Testis (tissue), 3 donors: ENCODE results near the gene SLC26A11. TPM values are rescaled to one million over a fixed set of nuclear protein-coding genes. Genes with fewer than 3 reads are reported as not detected.

Experiments
- DNase-seq: peaks from one replicate; pipeline ENCODE4 v3.0.0-alpha.2; 2019
- H3K27ac ChIP-seq, 2 donors: fragments of 200-600 bp; sonication (generic); one replicate each; pipeline ENCODE4 v1.5.1; 2019
- H3K27me3 ChIP-seq: fragments of 200-600 bp; sonication (generic); one replicate; pipeline ENCODE4 v1.5.1; 2019
- H3K36me3 ChIP-seq: fragments of 200-600 bp; sonication (generic); one replicate; pipeline ENCODE4 v1.5.1; 2017; ENCODE audit warnings: low read depth; ENCODE audit errors: missing control alignments
- H3K4me1 ChIP-seq: fragments of 200-600 bp; sonication (generic); one replicate; pipeline ENCODE4 v1.5.1; 2019
- H3K4me3 ChIP-seq, 2 donors: fragments of 200-600 bp; sonication (generic); one replicate each; pipeline ENCODE4 v1.5.1; 2017 to 2019
- H3K9me3 ChIP-seq: fragments of 200-600 bp; sonication (generic); one replicate; pipeline ENCODE4 v1.5.1; 2017
- POLR2A ChIP-seq: fragments of 450-650 bp; IDR thresholded peaks from one replicate; pipeline ENCODE4 v1.6.1; 2017; ENCODE audit warnings: antibody characterized with exemption, mild to moderate bottlenecking, moderate library complexity
- WGBS, 2 donors: methylation state at CpG; one replicate each; pipeline ENCODE4 v1.1.5; 2018; 5-methylcytosine and 5-hydroxymethylcytosine counted together
- intact Hi-C: fragments of 100-400 bp; cut with DNase I; formaldehyde crosslinking; loops from one replicate; pipeline ENCODE4 v1.15.1; 2023; ENCODE audit warnings: low total_unique reads
- polyA plus RNA-seq: library from polyadenylated mRNA; stranded (reverse); fragments of 350-450 nt; fragmentation: Illumina TruSeq; extraction: RNeasy Lipid Tissue Mini Kit (QIAGEN cat#74804); gene quantifications from one replicate; pipeline ENCODE4 v1.2.3, GENCODE V29; 2014; ENCODE audit warnings: low read depth, low replicate concordance; ENCODE audit not compliant: insufficient read depth
- total RNA-seq, 2 donors: library from RNA; depleted of rRNA; stranded (reverse); fragments of >200 nt; gene quantifications; one replicate each; pipeline ENCODE4 v1.2.3, GENCODE V29; 2016
- TF ChIP-seq, protein P1 (sequence below), 3 experiments: fragments of 450-650 bp in 2 of 3; fragments of 200-600 bp in 1 of 3; sonication (generic) in 1 of 3; IDR thresholded peaks; one replicate each; pipeline ENCODE4 v1.5.1; 2016 to 2019; ENCODE audit warnings: antibody characterized with exemption in 3 of 3, mild to moderate bottlenecking in 2 of 3, moderate library complexity in 1 of 3

SLC26A11 gene
- total and polyA plus RNA-seq, 3 donors from 2014 or later = 8.4 to 19.0 (median 16.9) TPM

DNA sequence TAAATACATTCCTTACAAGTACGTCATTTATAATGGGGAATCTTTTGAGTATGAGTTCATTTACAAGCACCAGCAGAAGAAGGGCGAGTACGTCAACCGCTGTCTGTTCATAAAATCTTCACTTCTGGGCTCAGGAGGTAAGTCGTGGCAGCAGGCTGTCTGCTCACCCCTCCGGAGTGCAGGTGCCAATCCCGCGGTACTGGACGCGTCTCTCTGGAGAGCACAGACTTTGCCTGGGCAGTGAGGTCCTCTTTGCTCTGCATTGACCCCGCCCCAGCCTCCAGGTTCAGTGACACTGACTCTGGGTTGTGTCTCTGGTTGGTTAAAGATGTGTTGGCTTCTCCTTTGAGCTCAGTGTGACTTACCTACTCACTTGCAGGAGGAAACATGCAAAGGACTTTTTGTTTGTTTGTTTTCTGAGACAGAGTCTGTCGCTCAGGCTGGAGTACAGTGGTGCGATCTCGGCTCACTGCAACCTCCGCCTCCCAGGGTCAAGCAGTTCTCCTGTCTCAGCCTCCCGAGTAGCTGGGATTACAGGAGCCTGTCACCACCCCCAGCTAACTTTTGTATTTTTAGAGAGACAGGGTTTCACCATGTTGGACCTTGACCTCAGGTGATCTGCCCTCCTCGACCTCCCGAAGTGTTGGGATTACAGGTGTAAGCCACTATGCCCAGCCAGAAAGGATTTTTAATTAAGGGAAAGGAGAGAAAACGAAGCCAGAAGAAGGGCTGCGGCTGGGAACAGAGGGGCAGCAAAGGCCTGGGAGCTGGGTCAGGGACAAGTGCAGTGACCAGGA lies 71.7 kb downstream of the SLC26A11 start:
- H3K9me3 ChIP-seq = no peaks in the 10 kb centered on the region
- 93 to 95% methylated on average over 11 to 20 of the region's 20 CpGs for WGBS, 2 donors
- no peak overlapping the region for H3K27ac ChIP-seq
- no peaks in the 10 kb centered on the region for H3K27me3 ChIP-seq
- intact Hi-C loops = no loop called here
- DNase-seq = no peak
- TF ChIP-seq, protein P1, sequence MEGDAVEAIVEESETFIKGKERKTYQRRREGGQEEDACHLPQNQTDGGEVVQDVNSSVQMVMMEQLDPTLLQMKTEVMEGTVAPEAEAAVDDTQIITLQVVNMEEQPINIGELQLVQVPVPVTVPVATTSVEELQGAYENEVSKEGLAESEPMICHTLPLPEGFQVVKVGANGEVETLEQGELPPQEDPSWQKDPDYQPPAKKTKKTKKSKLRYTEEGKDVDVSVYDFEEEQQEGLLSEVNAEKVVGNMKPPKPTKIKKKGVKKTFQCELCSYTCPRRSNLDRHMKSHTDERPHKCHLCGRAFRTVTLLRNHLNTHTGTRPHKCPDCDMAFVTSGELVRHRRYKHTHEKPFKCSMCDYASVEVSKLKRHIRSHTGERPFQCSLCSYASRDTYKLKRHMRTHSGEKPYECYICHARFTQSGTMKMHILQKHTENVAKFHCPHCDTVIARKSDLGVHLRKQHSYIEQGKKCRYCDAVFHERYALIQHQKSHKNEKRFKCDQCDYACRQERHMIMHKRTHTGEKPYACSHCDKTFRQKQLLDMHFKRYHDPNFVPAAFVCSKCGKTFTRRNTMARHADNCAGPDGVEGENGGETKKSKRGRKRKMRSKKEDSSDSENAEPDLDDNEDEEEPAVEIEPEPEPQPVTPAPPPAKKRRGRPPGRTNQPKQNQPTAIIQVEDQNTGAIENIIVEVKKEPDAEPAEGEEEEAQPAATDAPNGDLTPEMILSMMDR (IDR thresholded peaks at IDR 0.05) = no peak
- no peak for TF ChIP-seq POLR2A
- peaks cover 3% of the 10 kb centered on the region for H3K4me1 ChIP-seq
- H3K4me3 ChIP-seq = no peak overlapping the region
- no peaks in the 10 kb centered on the region for H3K36me3 ChIP-seq

DNA sequence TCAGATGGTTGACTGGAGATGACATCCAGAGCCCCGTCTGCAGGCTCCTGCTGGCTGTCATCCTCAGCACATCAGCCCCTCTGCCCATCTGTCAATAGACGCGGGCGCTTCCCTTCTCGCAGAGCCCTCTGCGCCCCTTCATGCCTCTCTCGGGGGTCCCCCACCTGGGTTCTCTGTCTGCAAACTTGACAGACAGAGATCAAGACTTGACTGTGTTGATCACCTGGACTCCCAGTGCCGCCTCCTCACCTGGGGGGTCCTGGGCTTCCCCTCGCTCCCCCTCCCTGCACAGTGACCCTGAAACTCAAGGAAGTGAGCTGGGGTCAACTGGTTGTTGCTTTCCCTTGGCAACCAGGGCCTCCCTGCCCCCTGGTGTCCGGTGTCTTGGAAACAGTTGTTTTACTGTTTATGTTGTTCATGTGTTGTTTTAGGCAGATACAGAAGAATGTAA lies 72.3 kb downstream of the SLC26A11 start:
- H3K27me3 ChIP-seq = no peaks in the 10 kb centered on the region
- intact Hi-C loops = no loop called here
- peaks cover 3% of the 10 kb centered on the region for H3K4me1 ChIP-seq
- no peaks in the 10 kb centered on the region for H3K9me3 ChIP-seq
- no peak overlapping the region for H3K27ac ChIP-seq
- WGBS, 2 donors = 93 to 96% methylated on average over 10 of the region's 10 CpGs
- no peak for DNase-seq
- H3K36me3 ChIP-seq = no peaks in the 10 kb centered on the region
- TF ChIP-seq, protein P1 (IDR thresholded peaks at IDR 0.05) = no peak
- no peak for TF ChIP-seq POLR2A
- H3K4me3 ChIP-seq = no peak overlapping the region

DNA sequence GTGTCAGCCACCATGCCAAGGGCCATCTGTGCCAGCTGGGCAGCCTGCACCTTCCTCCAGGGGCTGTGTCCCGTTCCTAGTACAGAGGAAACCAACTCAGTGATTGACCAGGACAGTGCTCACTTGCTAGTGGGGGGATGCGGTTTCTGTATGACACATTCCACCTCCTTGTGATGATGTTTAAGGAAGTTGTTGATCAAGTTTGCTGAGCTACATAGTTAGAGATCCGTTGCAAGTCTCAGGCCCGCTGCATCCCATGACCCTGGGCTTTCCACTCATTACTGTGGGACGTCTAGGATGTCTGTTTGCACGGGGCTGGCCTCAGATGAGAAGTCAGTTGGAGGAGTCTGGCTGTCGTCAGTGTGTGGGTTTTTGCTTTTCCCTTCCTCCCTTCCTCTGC lies 74.0 kb downstream of the SLC26A11 start:
- Histone ChIP-seq H3K9me3 (no peaks in the 10 kb centered on the region), H3K4me3 (no peak overlapping the region), H3K27ac (no peak overlapping the region), H3K27me3 (no peaks in the 10 kb centered on the region), H3K4me1 (peaks cover 1% of the 10 kb centered on the region), H3K36me3 (no peaks in the 10 kb centered on the region)
- 87 to 88% methylated on average over 7 of the region's 7 CpGs for WGBS, 2 donors
- intact Hi-C loops = no loop called here
- TF ChIP-seq, protein P1 (IDR thresholded peaks at IDR 0.05) = no peak
- no peak for TF ChIP-seq POLR2A
- no peak for DNase-seq

GRCh38 chr17:80294653-80295052 lies 74.4 kb downstream of the SLC26A11 start:
- Histone ChIP-seq H3K36me3 (no peaks in the 10 kb centered on the region), H3K27me3 (no peaks in the 10 kb centered on the region), H3K4me3 (no peak overlapping the region), H3K4me1 (no peaks in the 10 kb centered on the region), H3K27ac (no peak overlapping the region), H3K9me3 (no peaks in the 10 kb centered on the region)
- intact Hi-C loops = no loop called here
- no peak for DNase-seq
- TF ChIP-seq POLR2A = no peak
- TF ChIP-seq, protein P1 (IDR thresholded peaks at IDR 0.05) = no peak
- WGBS, 2 donors = 85 to 91% methylated on average over 5 to 6 of the region's 6 CpGs

DNA sequence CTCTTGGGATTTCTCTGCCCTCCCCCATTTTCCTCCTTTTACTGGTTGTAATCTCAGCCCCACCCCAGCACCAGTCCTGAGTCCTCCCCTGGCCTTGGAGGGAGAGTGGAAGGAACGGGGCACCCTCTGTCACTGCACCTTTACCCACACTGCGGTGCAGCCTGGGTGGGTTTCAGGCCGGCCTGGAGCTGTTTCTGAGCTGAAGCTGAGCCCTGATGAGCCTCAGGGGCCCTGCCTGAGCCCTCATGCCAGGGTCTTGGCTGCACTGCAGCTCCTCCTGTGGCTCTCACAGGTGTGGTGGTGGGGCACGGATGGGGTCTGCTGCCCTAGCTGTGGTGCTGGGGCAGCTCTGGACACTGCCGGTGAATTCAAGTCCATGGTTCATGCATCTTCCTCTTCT lies 74.9 kb downstream of the SLC26A11 start:
- Histone ChIP-seq H3K9me3 (no peaks in the 10 kb centered on the region), H3K36me3 (no peaks in the 10 kb centered on the region), H3K4me3 (no peak overlapping the region), H3K27ac (no peak overlapping the region), H3K27me3 (no peaks in the 10 kb centered on the region), H3K4me1 (no peaks in the 10 kb centered on the region)
- no peak for TF ChIP-seq POLR2A
- TF ChIP-seq, protein P1 (IDR thresholded peaks at IDR 0.05) = no peak
- 86 to 88% methylated on average over 5 of the region's 5 CpGs for WGBS, 2 donors
- intact Hi-C loops = no loop called here
- no peak for DNase-seq
